ENCODE measurements around the gene BZW2.

DNA sequence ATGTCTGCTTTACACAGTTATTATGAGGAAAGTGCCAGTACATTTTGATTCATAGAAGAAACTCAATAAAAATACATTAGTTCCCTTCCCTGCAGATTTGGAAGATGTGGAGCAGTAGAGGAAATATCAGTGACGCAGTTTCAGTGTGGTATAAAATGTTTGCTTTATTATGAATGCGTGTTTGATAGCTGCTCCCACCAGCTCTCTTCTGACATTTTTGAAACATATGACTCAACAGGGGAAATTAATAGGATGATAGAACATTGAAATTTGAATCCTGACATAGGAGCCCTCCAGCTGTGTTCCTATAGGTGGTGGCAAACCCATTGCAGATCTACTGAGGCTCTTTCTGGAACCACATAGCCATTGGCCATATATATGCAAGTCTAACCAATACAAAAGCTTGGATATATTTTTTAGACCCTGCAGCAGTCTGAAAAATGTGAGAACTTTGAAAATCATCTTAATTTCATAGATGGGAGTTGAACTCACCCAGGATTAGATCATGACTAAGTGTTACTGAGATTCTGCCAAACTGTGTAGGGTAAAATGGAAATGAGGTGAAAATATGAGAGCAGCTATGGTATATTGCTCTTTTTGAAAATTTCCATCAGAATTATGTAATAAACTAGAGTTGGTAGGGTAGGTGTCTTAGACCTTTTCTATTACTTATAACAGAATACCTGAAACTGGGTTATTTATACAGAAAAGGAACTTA lies 47.8 kb downstream of the BZW2 start:
- TF ChIP-seq, protein P1, sequence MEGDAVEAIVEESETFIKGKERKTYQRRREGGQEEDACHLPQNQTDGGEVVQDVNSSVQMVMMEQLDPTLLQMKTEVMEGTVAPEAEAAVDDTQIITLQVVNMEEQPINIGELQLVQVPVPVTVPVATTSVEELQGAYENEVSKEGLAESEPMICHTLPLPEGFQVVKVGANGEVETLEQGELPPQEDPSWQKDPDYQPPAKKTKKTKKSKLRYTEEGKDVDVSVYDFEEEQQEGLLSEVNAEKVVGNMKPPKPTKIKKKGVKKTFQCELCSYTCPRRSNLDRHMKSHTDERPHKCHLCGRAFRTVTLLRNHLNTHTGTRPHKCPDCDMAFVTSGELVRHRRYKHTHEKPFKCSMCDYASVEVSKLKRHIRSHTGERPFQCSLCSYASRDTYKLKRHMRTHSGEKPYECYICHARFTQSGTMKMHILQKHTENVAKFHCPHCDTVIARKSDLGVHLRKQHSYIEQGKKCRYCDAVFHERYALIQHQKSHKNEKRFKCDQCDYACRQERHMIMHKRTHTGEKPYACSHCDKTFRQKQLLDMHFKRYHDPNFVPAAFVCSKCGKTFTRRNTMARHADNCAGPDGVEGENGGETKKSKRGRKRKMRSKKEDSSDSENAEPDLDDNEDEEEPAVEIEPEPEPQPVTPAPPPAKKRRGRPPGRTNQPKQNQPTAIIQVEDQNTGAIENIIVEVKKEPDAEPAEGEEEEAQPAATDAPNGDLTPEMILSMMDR (IDR thresholded peaks at IDR 0.05), result no peak
- no peak for TF ChIP-seq EZH2phosphoT487 (IDR thresholded peaks at IDR 0.05)
